Testis (tissue), 3 donors: ENCODE data around the gene COL25A1. TPM values are rescaled to one million over a fixed set of nuclear protein-coding genes. Genes with fewer than 3 reads are reported as not detected.

Experiments
- DNase-seq: peaks from one replicate; pipeline ENCODE4 v3.0.0-alpha.2; 2019
- H3K27ac ChIP-seq, 2 donors: fragments of 200-600 bp; sonication (generic); one replicate each; pipeline ENCODE4 v1.5.1; 2019
- H3K27me3 ChIP-seq: fragments of 200-600 bp; sonication (generic); one replicate; pipeline ENCODE4 v1.5.1; 2019
- H3K36me3 ChIP-seq: fragments of 200-600 bp; sonication (generic); one replicate; pipeline ENCODE4 v1.5.1; 2017; ENCODE audit warnings: low read depth; ENCODE audit errors: missing control alignments
- H3K4me1 ChIP-seq: fragments of 200-600 bp; sonication (generic); one replicate; pipeline ENCODE4 v1.5.1; 2019
- H3K4me3 ChIP-seq, 2 donors: fragments of 200-600 bp; sonication (generic); one replicate each; pipeline ENCODE4 v1.5.1; 2017 to 2019
- H3K9me3 ChIP-seq: fragments of 200-600 bp; sonication (generic); one replicate; pipeline ENCODE4 v1.5.1; 2017
- POLR2A ChIP-seq: fragments of 450-650 bp; IDR thresholded peaks from one replicate; pipeline ENCODE4 v1.6.1; 2017; ENCODE audit warnings: antibody characterized with exemption, mild to moderate bottlenecking, moderate library complexity
- WGBS, 2 donors: methylation state at CpG; one replicate each; pipeline ENCODE4 v1.1.5; 2018; 5-methylcytosine and 5-hydroxymethylcytosine counted together
- intact Hi-C: fragments of 100-400 bp; cut with DNase I; formaldehyde crosslinking; loops from one replicate; pipeline ENCODE4 v1.15.1; 2023; ENCODE audit warnings: low total_unique reads
- polyA plus RNA-seq: library from polyadenylated mRNA; stranded (reverse); fragments of 350-450 nt; fragmentation: Illumina TruSeq; extraction: RNeasy Lipid Tissue Mini Kit (QIAGEN cat#74804); gene quantifications from one replicate; pipeline ENCODE4 v1.2.3, GENCODE V29; 2014; ENCODE audit warnings: low read depth, low replicate concordance; ENCODE audit not compliant: insufficient read depth
- total RNA-seq, 2 donors: library from RNA; depleted of rRNA; stranded (reverse); fragments of >200 nt; gene quantifications; one replicate each; pipeline ENCODE4 v1.2.3, GENCODE V29; 2016
- TF ChIP-seq, protein P1 (sequence below), 3 experiments: fragments of 450-650 bp in 2 of 3; fragments of 200-600 bp in 1 of 3; sonication (generic) in 1 of 3; IDR thresholded peaks; one replicate each; pipeline ENCODE4 v1.5.1; 2016 to 2019; ENCODE audit warnings: antibody characterized with exemption in 3 of 3, mild to moderate bottlenecking in 2 of 3, moderate library complexity in 1 of 3

Gene COL25A1
- total and polyA plus RNA-seq, 3 donors from 2014 or later: 11.7 to 19.2 (median 17.2) TPM

DNA sequence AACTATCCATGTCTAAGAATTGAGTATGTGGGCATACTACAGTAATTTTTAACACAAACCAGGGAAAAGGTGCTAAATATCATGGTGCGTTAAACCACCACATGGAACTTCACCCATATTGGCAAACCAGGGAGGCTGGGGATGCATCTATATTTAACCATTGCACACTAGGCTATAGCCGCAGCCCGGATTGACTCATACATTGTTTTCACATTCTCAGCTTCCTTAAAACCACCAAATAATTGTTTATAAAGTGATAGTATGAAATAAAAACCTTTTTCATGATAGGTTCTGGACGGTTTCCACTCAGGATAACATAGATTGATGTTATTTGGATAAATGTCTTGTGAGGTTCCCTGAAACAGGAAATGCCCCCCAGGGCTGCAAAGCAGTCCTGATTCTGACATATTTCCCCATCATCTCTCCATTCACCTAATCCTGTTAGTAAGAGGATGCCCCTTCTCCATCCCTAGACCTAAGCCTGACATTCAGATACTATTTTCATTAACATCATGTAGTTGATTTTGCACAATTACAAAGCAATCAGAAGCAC lies 7.9 kb downstream of the COL25A1 start:
- H3K27me3 ChIP-seq: no peaks in the 10 kb centered on the region
- H3K4me3 ChIP-seq: no peak overlapping the region
- TF ChIP-seq POLR2A: no peak
- TF ChIP-seq, protein P1, sequence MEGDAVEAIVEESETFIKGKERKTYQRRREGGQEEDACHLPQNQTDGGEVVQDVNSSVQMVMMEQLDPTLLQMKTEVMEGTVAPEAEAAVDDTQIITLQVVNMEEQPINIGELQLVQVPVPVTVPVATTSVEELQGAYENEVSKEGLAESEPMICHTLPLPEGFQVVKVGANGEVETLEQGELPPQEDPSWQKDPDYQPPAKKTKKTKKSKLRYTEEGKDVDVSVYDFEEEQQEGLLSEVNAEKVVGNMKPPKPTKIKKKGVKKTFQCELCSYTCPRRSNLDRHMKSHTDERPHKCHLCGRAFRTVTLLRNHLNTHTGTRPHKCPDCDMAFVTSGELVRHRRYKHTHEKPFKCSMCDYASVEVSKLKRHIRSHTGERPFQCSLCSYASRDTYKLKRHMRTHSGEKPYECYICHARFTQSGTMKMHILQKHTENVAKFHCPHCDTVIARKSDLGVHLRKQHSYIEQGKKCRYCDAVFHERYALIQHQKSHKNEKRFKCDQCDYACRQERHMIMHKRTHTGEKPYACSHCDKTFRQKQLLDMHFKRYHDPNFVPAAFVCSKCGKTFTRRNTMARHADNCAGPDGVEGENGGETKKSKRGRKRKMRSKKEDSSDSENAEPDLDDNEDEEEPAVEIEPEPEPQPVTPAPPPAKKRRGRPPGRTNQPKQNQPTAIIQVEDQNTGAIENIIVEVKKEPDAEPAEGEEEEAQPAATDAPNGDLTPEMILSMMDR (IDR thresholded peaks at IDR 0.05): no peak
- 90 to 92% methylated on average over 4 of the region's 4 CpGs for WGBS, 2 donors
- H3K27ac ChIP-seq: no peak overlapping the region
- no peak for DNase-seq
- intact Hi-C loops: no loop called here
- no peaks in the 10 kb centered on the region for H3K4me1 ChIP-seq
- H3K9me3 ChIP-seq: no peaks in the 10 kb centered on the region
- H3K36me3 ChIP-seq: no peaks in the 10 kb centered on the region

DNA sequence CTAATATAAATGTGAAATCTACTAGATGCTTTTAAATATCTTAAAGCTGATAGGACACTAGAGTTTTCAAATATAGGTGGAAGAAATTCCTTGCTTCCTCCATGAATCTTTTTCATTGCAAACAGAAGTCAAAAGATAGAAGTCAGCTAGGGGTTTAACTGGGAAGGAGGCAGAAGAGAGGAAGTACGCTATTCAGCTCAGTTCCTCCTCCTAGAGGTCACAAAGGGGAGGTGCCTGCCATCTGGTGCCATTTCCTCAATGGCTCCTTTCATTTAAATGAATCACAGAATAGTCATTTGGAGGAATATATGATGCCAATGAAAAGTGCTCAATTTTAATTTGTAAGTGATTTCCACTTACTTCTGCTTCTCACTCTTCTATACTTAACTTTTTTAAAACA lies 8.5 kb downstream of the COL25A1 start:
- H3K27me3 ChIP-seq: no peaks in the 10 kb centered on the region
- H3K36me3 ChIP-seq: no peaks in the 10 kb centered on the region
- DNase-seq: no peak
- H3K4me3 ChIP-seq: no peak overlapping the region
- H3K27ac ChIP-seq: no peak overlapping the region
- TF ChIP-seq, protein P1 (IDR thresholded peaks at IDR 0.05): no peak
- no peak for TF ChIP-seq POLR2A
- H3K9me3 ChIP-seq: no peaks in the 10 kb centered on the region
- intact Hi-C loops: no loop called here
- no peaks in the 10 kb centered on the region for H3K4me1 ChIP-seq
- WGBS, 2 donors: 65 to 76% methylated on average over 1 of the region's 1 CpG

DNA sequence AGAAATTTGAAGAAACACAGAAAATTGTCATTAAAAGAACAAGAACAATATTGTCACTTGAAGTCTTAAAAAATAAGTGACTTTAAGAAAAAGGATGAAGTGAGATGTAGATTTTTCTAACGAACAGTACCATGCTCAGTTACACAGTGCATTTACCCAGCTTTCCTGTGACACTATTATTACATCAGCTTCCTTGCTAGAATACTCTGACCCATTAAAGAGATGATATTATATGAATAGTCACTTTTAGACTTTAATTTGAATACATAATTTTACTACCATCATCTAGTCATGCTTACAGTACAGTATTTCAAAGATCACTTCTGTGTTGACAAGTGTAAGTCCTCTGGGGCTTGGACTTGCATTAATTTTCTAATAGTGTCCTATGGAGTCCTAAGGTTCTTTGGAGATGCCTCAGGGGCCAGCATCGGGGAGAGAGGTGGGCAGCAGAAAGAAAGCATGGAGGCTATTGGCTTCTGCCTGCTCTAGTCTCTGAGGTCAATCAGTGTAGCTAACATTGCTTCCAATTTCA lies 10.7 kb downstream of the COL25A1 start:
- 79 to 87% methylated on average over 2 of the region's 2 CpGs for WGBS, 2 donors
- Histone ChIP-seq H3K36me3 (no peaks in the 10 kb centered on the region), H3K4me3 (no peak overlapping the region), H3K4me1 (no peaks in the 10 kb centered on the region), H3K9me3 (no peaks in the 10 kb centered on the region), H3K27ac (no peak overlapping the region), H3K27me3 (no peaks in the 10 kb centered on the region)
- DNase-seq: no peak
- intact Hi-C loops: no loop called here
- TF ChIP-seq POLR2A: no peak
- TF ChIP-seq, protein P1 (IDR thresholded peaks at IDR 0.05): no peak

GRCh38 chr4:109290918-109291317 lies 11.5 kb downstream of the COL25A1 start:
- 96 to 99% methylated on average over 3 of the region's 3 CpGs for WGBS, 2 donors
- no peak overlapping the region for H3K4me3 ChIP-seq
- no peaks in the 10 kb centered on the region for H3K4me1 ChIP-seq
- intact Hi-C loops: no loop called here
- no peaks in the 10 kb centered on the region for H3K27me3 ChIP-seq
- no peak for DNase-seq
- no peak overlapping the region for H3K27ac ChIP-seq
- H3K9me3 ChIP-seq: no peaks in the 10 kb centered on the region
- TF ChIP-seq POLR2A: no peak
- TF ChIP-seq, protein P1 (IDR thresholded peaks at IDR 0.05): no peak
- H3K36me3 ChIP-seq: no peaks in the 10 kb centered on the region

- WGBS, 2 donors: 73 to 78% methylated on average over 3 of the region's 3 CpGs
- H3K27ac ChIP-seq: no peak overlapping the region
- TF ChIP-seq POLR2A: no peak
- TF ChIP-seq, protein P1 (IDR thresholded peaks at IDR 0.05): no peak
- H3K4me3 ChIP-seq: no peak overlapping the region
- no peaks in the 10 kb centered on the region for H3K9me3 ChIP-seq
- H3K36me3 ChIP-seq: no peaks in the 10 kb centered on the region
- H3K27me3 ChIP-seq: no peaks in the 10 kb centered on the region
- no peak for DNase-seq
- no peaks in the 10 kb centered on the region for H3K4me1 ChIP-seq
- intact Hi-C loops: no loop called here
Measured at GRCh38 chr4:109278594-109279031, 23.8 kb downstream of the COL25A1 start.
